GM19099 (cell line): ENCODE measurements around the gene CCDC159.

Experiments
- POLR2A ChIP-seq: IDR thresholded peaks from 3 replicates; pipeline ENCODE4 v1.6.1; 2011; ENCODE audit warnings: low read depth; ENCODE audit not compliant: insufficient read length; ENCODE audit errors: extremely low read depth

CCDC159 gene

GRCh38 chr19:11332822-11333221 is 13.5 kb upstream of the CCDC159 start:
- TF ChIP-seq POLR2A = no peak

DNA sequence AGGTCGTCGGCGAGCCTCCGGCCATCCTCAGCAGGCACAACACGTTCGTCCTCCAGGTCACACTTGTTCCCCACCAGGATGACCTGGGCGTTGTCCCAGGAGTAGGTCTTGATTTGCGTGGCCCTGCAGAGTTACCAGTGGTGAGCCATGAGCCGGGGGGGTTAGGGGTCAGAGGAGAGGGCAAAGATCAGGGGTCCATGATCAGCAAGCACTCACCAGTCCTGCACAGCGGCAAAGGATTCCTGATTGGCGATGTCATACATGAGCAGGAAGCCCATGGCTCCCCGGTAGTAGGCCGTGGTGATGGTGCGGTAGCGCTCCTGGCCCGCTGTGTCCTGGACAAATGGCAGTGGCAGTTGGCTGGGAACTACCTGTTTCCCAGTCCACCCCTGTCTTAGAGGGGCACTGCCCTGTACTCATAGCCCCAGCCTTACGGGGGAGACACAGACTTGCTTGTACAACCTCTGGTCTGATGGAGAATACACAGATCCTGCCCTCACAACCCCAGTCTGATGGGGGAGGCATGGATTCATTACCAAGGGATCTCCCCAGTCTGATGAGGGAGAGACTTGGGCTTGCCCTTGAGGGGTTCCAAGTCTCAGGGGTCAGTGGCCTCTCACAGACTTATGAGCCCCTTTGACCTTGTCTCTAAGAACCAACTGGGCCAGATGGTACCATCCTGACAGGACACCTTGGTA is 10.7 kb upstream of the CCDC159 start:
- TF ChIP-seq POLR2A = no peak

- no peak for TF ChIP-seq POLR2A
Observed at GRCh38 chr19:11337080-11337479, 9.2 kb upstream of the CCDC159 start.

- TF ChIP-seq POLR2A = no peak
Observed at GRCh38 chr19:11338121-11338520, 8.2 kb upstream of the CCDC159 start.

DNA sequence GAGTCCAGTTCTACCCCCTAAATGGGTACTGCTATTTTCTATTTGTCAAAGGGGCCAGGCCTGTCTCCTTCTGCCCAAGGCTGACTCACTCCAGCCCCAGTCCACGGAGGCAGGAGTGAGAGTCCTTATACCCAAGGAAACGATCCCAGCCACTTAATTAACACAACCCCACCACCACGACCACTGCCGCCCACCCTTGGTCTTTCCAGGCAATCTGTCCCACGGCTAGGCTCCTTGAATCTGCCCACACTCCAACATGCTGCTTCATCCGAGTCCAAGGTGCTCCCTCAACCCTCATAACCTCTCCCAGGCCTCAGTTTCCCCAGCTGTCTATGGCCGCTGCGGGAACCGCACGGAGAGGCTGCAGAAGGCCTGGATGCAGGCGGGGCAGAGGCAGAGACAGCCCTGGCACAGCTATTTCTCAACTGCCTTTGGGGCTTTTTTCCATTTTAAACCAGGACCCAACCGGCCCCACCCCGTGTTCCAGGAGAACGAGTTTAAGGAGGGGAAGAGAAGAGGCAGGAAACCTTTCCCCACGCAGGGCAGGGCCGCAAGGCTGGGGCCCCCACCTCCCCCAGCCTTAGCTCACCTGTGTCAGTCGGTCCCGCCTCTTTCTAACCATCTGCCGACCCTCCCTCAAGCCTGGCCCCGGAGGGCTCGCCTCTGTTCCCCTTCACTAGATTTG is 7.6 kb upstream of the CCDC159 start:
- TF ChIP-seq POLR2A = no peak

- peak; percentile 71 for TF ChIP-seq POLR2A
Observed at GRCh38 chr19:11339254-11340098, 6.8 kb upstream of the CCDC159 start, which contains the start of gene RAB3D. Gene RAB3D (minus strand): TSS chr19:11339657. CDS start chr19:11337399, 2,258 bp downstream.

DNA sequence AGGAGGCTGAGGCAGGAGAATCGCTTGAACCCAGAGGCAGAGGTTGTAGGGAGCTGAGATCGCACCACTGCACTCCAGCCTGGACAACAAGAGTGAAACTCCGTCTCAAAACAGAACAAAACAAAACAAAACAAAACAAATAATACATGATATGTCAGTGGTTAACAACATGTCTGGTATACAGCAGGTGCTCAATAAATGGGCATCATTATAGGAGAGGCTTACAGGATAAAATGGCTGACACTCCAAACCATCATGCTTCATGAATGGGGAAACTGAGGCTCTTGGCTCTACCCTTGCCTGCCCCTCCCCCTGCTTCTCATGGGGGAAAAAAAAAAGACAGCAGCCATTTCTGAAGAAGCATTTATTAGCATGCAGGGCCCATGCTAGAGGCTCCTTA is 3.9 kb upstream of the CCDC159 start:
- TF ChIP-seq POLR2A = no peak

DNA sequence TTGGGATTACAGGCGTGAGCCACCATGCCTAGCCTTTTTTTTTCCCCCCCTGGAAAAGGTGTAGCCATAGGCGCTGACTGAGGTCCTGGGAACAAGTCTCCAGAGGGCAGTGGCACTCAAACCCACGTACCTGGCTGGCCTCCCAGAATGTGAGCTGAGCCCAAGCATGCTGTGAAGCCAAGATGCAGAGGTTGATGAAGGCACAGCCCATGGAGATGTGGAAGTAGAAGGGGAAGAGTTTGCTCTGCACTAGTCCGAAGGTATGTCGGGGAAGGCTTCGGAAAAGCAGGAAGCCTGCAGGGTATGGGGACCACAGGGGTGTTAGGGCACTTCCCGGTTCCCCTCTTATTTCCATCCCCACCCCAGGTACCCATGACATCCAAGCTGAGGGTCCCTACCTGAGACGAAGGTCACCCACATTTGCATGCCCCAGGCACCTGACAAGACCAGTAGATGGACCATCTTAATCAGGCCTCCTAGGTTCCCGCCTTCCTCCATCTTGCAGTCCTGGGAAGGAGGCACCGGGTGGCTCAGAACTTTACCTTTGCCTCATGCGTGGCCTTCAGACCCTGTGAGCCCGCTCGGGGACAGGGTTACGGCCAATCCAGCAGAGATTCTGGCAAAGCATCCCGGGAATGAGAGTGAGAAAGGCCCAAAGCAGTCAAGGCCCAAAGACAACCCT is 1.1 kb upstream of the CCDC159 start:
- TF ChIP-seq POLR2A = no peak

DNA sequence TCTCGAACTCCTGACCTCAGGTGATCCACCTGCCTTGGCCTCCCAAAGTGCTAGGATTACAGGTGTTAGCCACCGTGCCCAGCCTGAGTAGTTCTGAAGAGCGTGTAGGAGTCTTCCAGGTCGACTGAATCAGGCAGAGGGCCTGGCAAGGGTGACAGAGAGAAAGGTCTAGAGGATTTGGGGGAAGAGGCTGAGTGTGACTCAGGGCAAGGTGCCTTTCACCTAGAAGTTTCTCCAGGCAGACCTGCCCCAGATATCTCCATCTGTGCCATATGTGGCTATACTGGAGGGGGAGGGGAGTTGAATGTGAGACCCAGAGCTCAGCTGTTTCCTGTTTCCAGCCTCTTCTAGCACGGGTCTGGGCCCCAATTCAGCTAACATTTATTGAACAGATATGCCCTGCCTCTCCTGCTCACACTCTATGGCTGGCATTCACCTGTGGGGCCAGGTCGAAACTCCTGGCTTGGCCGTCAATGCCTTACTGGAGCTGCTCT is 1.3 kb downstream of the CCDC159 start:
- TF ChIP-seq POLR2A = no peak

- no peak for TF ChIP-seq POLR2A
Observed at GRCh38 chr19:11349171-11349570, 2.9 kb downstream of the CCDC159 start.

- TF ChIP-seq POLR2A = no peak
Observed at GRCh38 chr19:11355160-11356073, 9.1 kb downstream of the CCDC159 start, which contains the start of gene PLPPR2. Gene PLPPR2 (plus strand): TSS chr19:11355432. CDS start chr19:11357674, 2,242 bp downstream.

- no peak for TF ChIP-seq POLR2A
Observed at GRCh38 chr19:11356074-11356397, 9.7 kb downstream of the CCDC159 start.

GRCh38 chr19:11356676-11357550 is 10.6 kb downstream of the CCDC159 start:
- no peak for TF ChIP-seq POLR2A
